HepG2 (cell line): ENCODE results near the gene CD40. TPM values are rescaled to one million over a fixed set of nuclear protein-coding genes. Genes with fewer than 3 reads are reported as not detected.

Source experiments
- ATAC-seq: fragments of 200-7000 bp; cut with Tn5 transposase; 3 replicates; pipeline ENCODE4 v1.9.1; 2020; ENCODE audit warnings: mild to moderate bottlenecking, moderate library complexity
- BruUV-seq: library from RNA; stranded (reverse); fragments of 400-500 nt; replicated peaks from 2 replicates; lab custom pipeline; 2021; lab: Mats Ljungman, UMichigan
- CTCF ChIA-PET: fragments of 300-600 bp; formaldehyde crosslinking; extraction: SDS; loops from one replicate; lab custom pipeline; 2021; ENCODE audit warnings: low total read pairs, inconsistent platforms, low intra/inter-chr PET ratio; lab: Yijun Ruan, JAX
- POLR2A ChIA-PET: fragments of 350-600 bp; sonication (Branson Sonifier 250); formaldehyde crosslinking; loops from one replicate; lab custom pipeline; 2020; ENCODE audit warnings: antibody characterized with exemption, inconsistent platforms; lab: Yijun Ruan, JAX
- DNase-seq: peaks from one replicate; pipeline ENCODE4 v3.0.0-alpha.2; 2015; ENCODE audit warnings: low spot score
- FAIRE-seq: peaks from 3 replicates; lab custom pipeline; 2011; peaks lifted over from hg19 to GRCh38; lab: Jason Lieb, UNC
- H2AFZ ChIP-seq: one replicate; pipeline ENCODE4 v1.6.1; 2011; ENCODE audit warnings: low read length, inconsistent platforms
- H3K27ac ChIP-seq: fragments of 300-600 bp; 3 replicates; pipeline ENCODE4 v1.8.0; 2011; ENCODE audit warnings: mixed run types, mild to moderate bottlenecking, mixed read lengths, low read length, inconsistent platforms; ENCODE audit not compliant: insufficient read depth; ENCODE audit errors: extremely low read length
- H3K27me3 ChIP-seq, 2 experiments: fragments of 200-600 bp in 1 of 2; 2 replicates in 1 of 2; 3 replicates in 1 of 2; pipeline versions ENCODE4 v1.6.0 to v1.8.0; 2011; ENCODE audit warnings: low read length in 2 of 2, mild to moderate bottlenecking in 2 of 2, moderate library complexity in 2 of 2, inconsistent platforms in 1 of 2; ENCODE audit not compliant: insufficient read depth in 2 of 2, control insufficient read depth in 1 of 2
- H3K36me3 ChIP-seq, 2 experiments: fragments of 200-600 bp in 1 of 2; replicated peaks in 1 of 2; 2 replicates in 1 of 2; 3 replicates in 1 of 2; pipeline versions ENCODE4 v1.5.1 to v1.8.0; 2011; ENCODE audit warnings: low read length in 2 of 2, inconsistent platforms in 1 of 2; ENCODE audit not compliant: insufficient read depth in 2 of 2, control insufficient read depth in 1 of 2
- H3K4me1 ChIP-seq: 2 replicates; pipeline ENCODE4 v1.5.1; 2012; ENCODE audit warnings: low read length, inconsistent platforms; ENCODE audit not compliant: insufficient read depth
- H3K4me2 ChIP-seq: 2 replicates; pipeline ENCODE4 v1.6.0; 2011; ENCODE audit warnings: low read depth, low read length, inconsistent platforms
- H3K4me3 ChIP-seq, 3 experiments: fragments of 200-600 bp in 1 of 3; sonication (generic), shearing (Covaris generic) in 1 of 3; replicated peaks in 1 of 3; 2 replicates each; pipeline ENCODE4 v1.5.1; 2011 to 2016; ENCODE audit warnings: low read length in 3 of 3, inconsistent platforms in 2 of 3, low read depth in 2 of 3, mild to moderate bottlenecking in 2 of 3, control low read depth in 1 of 3, mixed read lengths in 1 of 3; ENCODE audit not compliant: insufficient read depth in 1 of 3
- H3K79me2 ChIP-seq: one replicate; pipeline ENCODE4 v1.6.1; 2011; ENCODE audit warnings: low read length, inconsistent platforms; ENCODE audit not compliant: insufficient read depth
- H3K9ac ChIP-seq: 2 replicates; pipeline ENCODE4 v1.6.0; 2011; ENCODE audit warnings: mild to moderate bottlenecking, low read depth, low read length, inconsistent platforms; ENCODE audit not compliant: insufficient read depth
- H3K9me3 ChIP-seq: 2 replicates; pipeline ENCODE4 v1.5.1; 2012; ENCODE audit warnings: mild to moderate bottlenecking, low read length
- H4K20me1 ChIP-seq: 2 replicates; pipeline ENCODE4 v1.6.0; 2011; ENCODE audit warnings: inconsistent platforms, mild to moderate bottlenecking, low read length, moderate library complexity; ENCODE audit not compliant: insufficient read depth
- NAIF1 ChIP-seq: sonication (generic); formaldehyde crosslinking; IDR thresholded peaks from 2 replicates; pipeline ENCODE4 v1.5.0; 2020; ENCODE audit warnings: mild to moderate bottlenecking, missing genetic modification reagents, borderline replicate concordance
- RARG ChIP-seq: sonication (generic); formaldehyde crosslinking; IDR thresholded peaks from 2 replicates; pipeline ENCODE4 v1.4.0; 2020; ENCODE audit warnings: low read depth, mild to moderate bottlenecking, missing genetic modification reagents
- SMAD9 ChIP-seq: sonication (generic); formaldehyde crosslinking; IDR thresholded peaks from 2 replicates; pipeline ENCODE4 v1.5.1; 2020; ENCODE audit warnings: mild to moderate bottlenecking, missing genetic modification reagents
- SOX13 ChIP-seq, 3 experiments: fragments of 450-650 bp in 1 of 3; sonication (generic) in 1 of 3; formaldehyde crosslinking in 1 of 3; IDR thresholded peaks in 2 of 3; conservative IDR thresholded peaks in 1 of 3; 2 replicates each; pipeline versions ENCODE4 v1.5.0 to v1.6.1; 2016 to 2020; ENCODE audit warnings: antibody characterized with exemption in 1 of 3, mild to moderate bottlenecking in 1 of 3, missing compliant biosample characterization in 1 of 3, missing genetic modification reagents in 1 of 3, moderate library complexity in 1 of 3
- ZNF547 ChIP-seq: sonication (generic); formaldehyde crosslinking; IDR thresholded peaks from 2 replicates; pipeline ENCODE4 v1.5.1; 2020; ENCODE audit warnings: mild to moderate bottlenecking, missing genetic modification reagents
- ZNF724P ChIP-seq: sonication (generic); formaldehyde crosslinking; IDR thresholded peaks from 2 replicates; pipeline ENCODE4 v1.8.0; 2022; ENCODE audit warnings: missing genetic modification reagents, borderline replicate concordance
- WGBS: methylation state at CpG from one replicate; pipeline ENCODE4 v1.1.6; 2017; ENCODE audit warnings: low lambda C conversion rate; 5-methylcytosine and 5-hydroxymethylcytosine counted together
- in situ Hi-C: cut with HindIII; loops from 2 replicates; pipeline ENCODE4 v1.10.0; 2017; ENCODE audit warnings: low pct_unique_long_range_greater_than_20kb; ENCODE audit not compliant: extremely low pct_ligation_motif_present
- intact Hi-C: fragments of 100-400 bp; cut with micrococcal nuclease; formaldehyde crosslinking; loops from one replicate; pipeline ENCODE4 v1.10.0; 2022; ENCODE audit not compliant: unreplicated experiment
- polyA plus RNA-seq, 8 experiments: library from polyadenylated mRNA; depleted of rRNA in 3 of 8; stranded (reverse) in 7 of 8; unstranded in 1 of 8; fragments of >200 nt; fragmentation: Illumina TruSeq in 4 of 8; extraction: Trizol in 4 of 8; gene quantifications; 2 replicates each; pipeline versions ENCODE4 v1.2.1 to v1.2.3, GENCODE V29; 2011 to 2016; ENCODE audit warnings: low read depth in 4 of 8, missing spikeins in 1 of 8, mixed read lengths in 1 of 8; ENCODE audit not compliant: insufficient read depth in 1 of 8
- total RNA-seq, 5 experiments: library from RNA; depleted of rRNA; stranded (reverse); fragments of >200 nt; fragmentation: Illumina TruSeq; extraction: Trizol; gene quantifications; 2 replicates each; pipeline ENCODE4 v1.2.3, GENCODE V29; 2016; ENCODE audit warnings: low read depth in 1 of 5
- TF ChIP-seq, protein P1 (sequence below): sonication (generic); formaldehyde crosslinking; conservative IDR thresholded peaks from 2 replicates; pipeline ENCODE4 v1.8.0; 2022; ENCODE audit warnings: low read depth, missing genetic modification reagents

Gene CD40
- total and polyA plus RNA-seq, 2 of the 13 experiments (the other 11 are each of a cell fraction or from before 2014, with no cell fraction given): 4.6 to 13.4 TPM

- Histone ChIP-seq H4K20me1 (no peaks in the 10 kb centered on the region), H3K9ac (no peak overlapping the region), H3K79me2 (no peaks in the 10 kb centered on the region), H3K27me3 (peaks cover 19 to 82% of the 10 kb centered on the region in 2 experiments), H3K4me1 (no peaks in the 10 kb centered on the region), H2AFZ (no peak overlapping the region), H3K4me3 (no peak overlapping the region), H3K4me2 (no peak overlapping the region), H3K36me3 (no peaks in the 10 kb centered on the region), H3K9me3 (no peaks in the 10 kb centered on the region), H3K27ac (no peak overlapping the region)
- no TSS peak for BruUV-seq
- CTCF ChIA-PET: interaction anchor here (1.2 kb wide), 1 partner anchor 17 kb away, joined by 4 read pairs; no protein-coding TSS in a partner anchor
- in situ Hi-C loops: no loop called here
- POLR2A ChIA-PET: interaction anchor here (0.6 kb wide), 1 partner anchor 214 kb away, joined by 3 read pairs; no protein-coding TSS in a partner anchor
- TF ChIP-seq, protein P1, sequence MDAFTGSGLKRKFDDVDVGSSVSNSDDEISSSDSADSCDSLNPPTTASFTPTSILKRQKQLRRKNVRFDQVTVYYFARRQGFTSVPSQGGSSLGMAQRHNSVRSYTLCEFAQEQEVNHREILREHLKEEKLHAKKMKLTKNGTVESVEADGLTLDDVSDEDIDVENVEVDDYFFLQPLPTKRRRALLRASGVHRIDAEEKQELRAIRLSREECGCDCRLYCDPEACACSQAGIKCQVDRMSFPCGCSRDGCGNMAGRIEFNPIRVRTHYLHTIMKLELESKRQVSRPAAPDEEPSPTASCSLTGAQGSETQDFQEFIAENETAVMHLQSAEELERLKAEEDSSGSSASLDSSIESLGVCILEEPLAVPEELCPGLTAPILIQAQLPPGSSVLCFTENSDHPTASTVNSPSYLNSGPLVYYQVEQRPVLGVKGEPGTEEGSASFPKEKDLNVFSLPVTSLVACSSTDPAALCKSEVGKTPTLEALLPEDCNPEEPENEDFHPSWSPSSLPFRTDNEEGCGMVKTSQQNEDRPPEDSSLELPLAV: no peak
- TF ChIP-seq RARG (CRISPR knock-in tag) (no peak), NAIF1 (no peak), SMAD9 (CRISPR knock-in tag) (no peak), ZNF724P (CRISPR knock-in tag) (no peak), ZNF547 (CRISPR knock-in tag) (no peak), SOX13 (IDR thresholded peaks at IDR 0.05) (no peak), SOX13 (CRISPR knock-in tag; conservative IDR thresholded peaks at IDR 0.05 in 1 of 2, IDR thresholded peaks at IDR 0.05 in 1 of 2) (no peak)
- ATAC-seq: no peak
- WGBS: 2% methylated on average over 7 of the region's 7 CpGs
- intact Hi-C loops: no loop called here
- DNase-seq: no peak
- no peak for FAIRE-seq
Observed at GRCh38 chr20:46134716-46135115, 16.6 kb downstream of the CD40 start.
